ENCODE measurements around the gene RGP1.

- TF ChIP-seq CTCF (IDR thresholded peaks at IDR 0.05), result no peak
- no peak for TF ChIP-seq EZH2 (IDR thresholded peaks at IDR 0.05)
- TF ChIP-seq EZH2phosphoT487 (IDR thresholded peaks at IDR 0.05), result no peak
Observed at GRCh38 chr9:35792024-35792813, 43.1 kb downstream of the RGP1 start.

Measured in neural progenitor cell (in vitro differentiated cells).